ENCODE measurements around the gene RUFY2. TPM values are rescaled to one million over a fixed set of nuclear protein-coding genes. Genes with fewer than 3 reads are reported as not detected.

The RUFY2 gene
- total RNA-seq, 1 experiment from 2014 or later, result 30.5 TPM

- BruUV-seq (replicated peaks), result no TSS peak
- H3K79me2 ChIP-seq (ENCODE audit: low read depth), result peaks cover 55% of the 10 kb centered on the region
Measured at GRCh38 chr10:68406111-68406814, 814 bp downstream of the RUFY2 start.

GRCh38 chr10:68403701-68404100 is 3.4 kb downstream of the RUFY2 start:
- H3K4me2 ChIP-seq, result no peak overlapping the region
- no peak overlapping the region for H2AFZ ChIP-seq
- no peaks in the 10 kb centered on the region for H3K9me2 ChIP-seq (ENCODE audit: insufficient read depth)
- intact Hi-C loops (cut with micrococcal nuclease; ENCODE audit: unreplicated experiment), result loop anchor here (10.0 kb wide), 1 partner anchor 501 kb away; the partner anchor contains the start of gene DDX50
- no peak for TF ChIP-seq EZH2 (IDR thresholded peaks at IDR 0.05; ENCODE audit: low read depth)
- no peak for TF ChIP-seq CTCF (conservative IDR thresholded peaks at IDR 0.05)
- BruUV-seq (replicated peaks), result no TSS peak
- H3K27ac ChIP-seq, result no peak overlapping the region
- no peaks in the 10 kb centered on the region for H3K27me3 ChIP-seq (ENCODE audit: insufficient read depth, low read depth)
- no peak overlapping the region for H3K4me3 ChIP-seq
- peaks cover 55% of the 10 kb centered on the region for H3K79me2 ChIP-seq (ENCODE audit: low read depth)
- peaks cover 15% of the 10 kb centered on the region for H3K36me3 ChIP-seq (ENCODE audit: low read depth)
- peaks cover 22% of the 10 kb centered on the region for H4K20me1 ChIP-seq (ENCODE audit: insufficient read depth)
- peaks cover 9% of the 10 kb centered on the region for H3K4me1 ChIP-seq (replicated peaks; ENCODE audit: insufficient read depth)
- H3K9me3 ChIP-seq (ENCODE audit: insufficient read depth, low read depth), result no peaks in the 10 kb centered on the region
- DNase-seq, result no peak
- no peaks in the 10 kb centered on the region for H3F3A ChIP-seq (ENCODE audit: insufficient read depth, low read depth)
- CTCF ChIA-PET, result interaction anchor here (0.6 kb wide), 1 partner anchor 26 kb away, joined by 3 read pairs; no protein-coding TSS in a partner anchor
- POLR2A ChIA-PET (ENCODE audit: unreplicated experiment), result no interaction called here

More at GRCh38 chr10:68406111-68406814, 814 bp downstream of the RUFY2 start:
- H3K4me1 ChIP-seq (replicated peaks; ENCODE audit: insufficient read depth), result peaks cover 9% of the 10 kb centered on the region
- H4K20me1 ChIP-seq (ENCODE audit: insufficient read depth), result peaks cover 22% of the 10 kb centered on the region
- peak overlapping the region; percentile 99 for H2AFZ ChIP-seq
- H3F3A ChIP-seq (ENCODE audit: insufficient read depth, low read depth), result no peaks in the 10 kb centered on the region
- H3K4me2 ChIP-seq, result peak overlapping the region; percentile 89
- ChIA-PET CTCF (interaction anchor here (0.6 to 0.9 kb wide), 7 partner anchors 8 to 712 kb away, joined by 3 to 5 read pairs (median 3); partner anchors contain the start of gene DNA2), POLR2A (ENCODE audit: unreplicated experiment) (interaction anchor here (0.6 to 0.7 kb wide), 4 partner anchors 22 to 523 kb away, joined by 3 to 4 read pairs (median 4); no protein-coding TSS in a partner anchor)
- DNase-seq, result peak in 1 of 2 experiments; percentile 52
- peak overlapping the region; percentile 66 for H3K4me3 ChIP-seq
- no peaks in the 10 kb centered on the region for H3K9me3 ChIP-seq (ENCODE audit: insufficient read depth, low read depth)
- no peaks in the 10 kb centered on the region for H3K27me3 ChIP-seq (ENCODE audit: insufficient read depth, low read depth)
- intact Hi-C loops (cut with micrococcal nuclease; ENCODE audit: unreplicated experiment), result loop anchor here (10.0 kb wide), 1 partner anchor 499 kb away; the partner anchor contains the start of gene DDX50
- no peaks in the 10 kb centered on the region for H3K9me2 ChIP-seq (ENCODE audit: insufficient read depth)
- peak overlapping the region; percentile 60 for H3K27ac ChIP-seq
- H3K36me3 ChIP-seq (ENCODE audit: low read depth), result peaks cover 2% of the 10 kb centered on the region; the same call in 1 of the 2 replicates
- TF ChIP-seq CTCF (conservative IDR thresholded peaks at IDR 0.05) (no peak), EZH2 (IDR thresholded peaks at IDR 0.05; ENCODE audit: low read depth) (no peak)

GRCh38 chr10:68402276-68402675 is 4.8 kb downstream of the RUFY2 start:
- TF ChIP-seq EZH2 (IDR thresholded peaks at IDR 0.05; ENCODE audit: low read depth), result no peak
- TF ChIP-seq CTCF (conservative IDR thresholded peaks at IDR 0.05), result no peak
- no peaks in the 10 kb centered on the region for H3K9me3 ChIP-seq (ENCODE audit: insufficient read depth, low read depth)
- H3F3A ChIP-seq (ENCODE audit: insufficient read depth, low read depth), result no peaks in the 10 kb centered on the region
- peaks cover 22% of the 10 kb centered on the region for H4K20me1 ChIP-seq (ENCODE audit: insufficient read depth)
- H3K4me3 ChIP-seq, result no peak overlapping the region
- CTCF ChIA-PET, result interaction anchor here (0.6 to 0.7 kb wide), 2 partner anchors 101 to 366 kb away, joined by 3 to 6 read pairs; no protein-coding TSS in a partner anchor
- H3K9me2 ChIP-seq (ENCODE audit: insufficient read depth), result no peaks in the 10 kb centered on the region
- peaks cover 9% of the 10 kb centered on the region for H3K4me1 ChIP-seq (replicated peaks; ENCODE audit: insufficient read depth)
- intact Hi-C loops (cut with micrococcal nuclease; ENCODE audit: unreplicated experiment), result loop anchor here (10.0 kb wide), 1 partner anchor 503 kb away; the partner anchor contains the start of gene DDX50
- no peak overlapping the region for H3K27ac ChIP-seq
- POLR2A ChIA-PET (ENCODE audit: unreplicated experiment), result no interaction called here
- no peaks in the 10 kb centered on the region for H3K27me3 ChIP-seq (ENCODE audit: insufficient read depth, low read depth)
- peaks cover 15% of the 10 kb centered on the region for H3K36me3 ChIP-seq (ENCODE audit: low read depth)
- no peak overlapping the region for H2AFZ ChIP-seq
- DNase-seq, result no peak
- no TSS peak for BruUV-seq (replicated peaks)
- H3K4me2 ChIP-seq, result no peak overlapping the region
- H3K79me2 ChIP-seq (ENCODE audit: low read depth), result peaks cover 55% of the 10 kb centered on the region

All from PC-9 (cell line).